Activated CD4-positive, alpha-beta T cell treated with anti-CD3 and anti-CD28 coated beads, Interleukin-2, amount 50 U/mL, for 16 hours (primary cell): ENCODE measurements around the gene EFNA2.

Experiments used
- DNase-seq: peaks from one replicate; pipeline ENCODE4 v3.0.0-alpha.2; 2020

The EFNA2 gene

DNA sequence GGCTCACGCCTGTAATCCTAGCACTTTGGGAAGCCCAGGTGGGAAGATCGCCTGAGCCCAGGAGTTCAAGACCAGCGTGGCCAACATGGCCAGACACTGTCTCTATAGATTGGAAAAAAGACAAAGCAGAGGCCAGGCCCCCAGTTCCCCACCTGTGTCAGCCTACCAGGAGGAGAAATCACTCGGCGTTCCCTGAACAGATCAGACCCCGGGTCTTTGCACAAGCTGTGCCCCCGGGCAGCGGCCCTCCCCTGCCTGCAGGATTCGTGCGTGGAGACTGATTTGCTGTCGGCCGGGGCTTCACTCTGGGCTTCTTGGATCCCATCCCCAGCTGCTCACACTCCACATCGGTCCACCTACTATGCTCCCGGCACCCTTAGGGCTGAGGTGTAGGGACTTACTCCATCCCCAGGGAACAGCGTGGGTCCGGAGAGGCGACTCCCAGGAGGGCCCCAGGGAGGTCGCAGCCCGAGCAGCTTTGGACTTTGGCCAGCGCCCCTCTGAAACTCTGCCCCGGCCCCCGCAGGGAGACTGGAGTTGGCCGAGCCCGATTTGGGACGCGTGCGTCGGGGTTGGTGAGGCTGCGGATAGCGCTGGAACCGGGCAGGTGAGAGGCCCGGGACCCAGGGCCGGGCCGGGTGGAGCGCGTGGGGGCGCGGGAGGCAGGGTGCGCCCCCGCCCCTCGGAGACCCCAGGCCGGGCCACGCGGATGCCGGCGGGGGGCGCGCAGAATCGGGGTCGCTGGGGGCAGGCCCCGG lies 515 bp upstream of the EFNA2 start:
- DNase-seq, result no peak

DNA sequence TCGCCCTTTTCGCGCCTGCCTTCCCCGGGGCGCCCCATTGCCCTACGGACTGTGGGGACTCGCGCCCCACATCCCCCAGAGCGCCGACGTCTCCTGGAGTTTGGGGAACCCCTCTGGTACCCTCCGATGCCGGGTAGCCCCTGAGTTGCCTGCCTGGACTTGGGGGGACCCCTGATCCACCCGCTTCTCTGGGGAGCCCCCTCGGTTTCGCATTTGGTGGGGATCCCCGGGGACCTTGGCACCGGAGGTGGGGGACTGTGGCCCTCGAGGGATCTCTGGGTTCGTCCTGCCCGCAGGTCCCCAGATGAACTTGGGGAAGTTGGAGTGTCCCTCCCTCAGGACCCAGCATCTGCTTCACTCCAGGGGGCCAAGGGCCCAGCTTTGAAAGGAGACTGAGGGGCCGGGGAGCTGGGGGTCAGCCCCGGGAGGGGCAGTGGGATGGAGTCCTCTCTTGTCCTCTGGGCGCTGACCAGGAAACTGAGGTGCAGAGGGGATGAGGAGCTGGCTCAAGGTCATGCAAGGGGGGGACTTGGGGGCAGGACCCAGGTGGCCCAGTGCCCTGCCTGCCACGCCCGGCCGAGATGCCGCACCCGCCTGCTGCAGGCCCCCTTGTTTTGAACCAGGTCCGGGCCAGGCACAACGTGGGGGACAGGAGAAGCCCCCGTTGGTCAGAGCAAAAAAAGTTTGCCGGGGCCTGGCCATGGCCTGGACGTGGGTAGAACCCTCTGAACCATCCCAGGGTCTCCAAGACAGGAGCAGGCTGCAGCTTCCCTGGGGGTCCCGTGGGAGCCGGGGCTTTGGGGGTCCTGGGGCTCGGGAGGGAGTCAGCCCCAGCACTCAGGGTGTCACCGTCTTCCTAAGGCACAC lies 1.0 kb downstream of the EFNA2 start:
- DNase-seq, result no peak

DNA sequence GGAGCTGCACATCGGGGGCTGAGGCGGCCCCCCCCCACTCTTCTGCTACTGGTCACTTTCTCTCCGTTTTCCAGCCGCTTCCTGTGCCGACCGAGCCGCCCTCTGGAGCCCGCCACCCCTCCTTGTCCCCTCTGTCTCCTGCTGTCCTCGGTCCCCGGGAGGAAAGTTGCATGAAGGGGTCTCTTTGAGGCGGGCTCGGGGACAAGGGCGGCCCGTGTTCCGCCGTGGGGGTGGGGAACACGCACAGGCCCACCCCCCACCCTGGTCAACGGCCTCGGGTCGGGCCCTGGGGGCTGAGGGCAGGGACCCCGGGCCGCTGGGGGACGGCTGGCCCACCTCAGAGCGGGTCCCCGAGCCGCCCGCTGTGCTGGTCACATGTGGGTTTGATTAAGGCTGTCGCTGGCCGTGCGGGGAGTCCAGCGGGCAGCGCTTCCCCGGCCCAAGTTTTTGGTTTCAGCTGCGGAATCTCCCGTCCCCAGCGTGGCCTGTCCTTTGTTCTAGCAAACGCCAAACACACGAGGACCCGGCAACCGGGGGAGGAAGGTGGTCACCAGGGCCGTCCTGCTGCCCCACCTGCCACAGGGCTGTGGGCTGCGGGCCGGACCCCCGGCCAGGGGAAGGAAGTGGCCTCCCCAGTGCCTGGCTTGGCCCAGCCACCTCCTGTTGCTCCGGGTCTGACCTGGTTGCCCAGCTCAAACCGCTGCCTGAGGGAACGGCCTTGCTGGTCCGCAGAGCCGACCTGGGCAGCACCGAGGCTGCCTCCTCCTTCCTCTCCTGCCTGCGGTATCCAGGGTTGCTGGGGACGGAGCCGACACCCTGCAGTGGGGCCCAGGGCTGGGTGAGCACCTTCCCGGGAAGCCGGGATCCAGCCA lies 1.9 kb downstream of the EFNA2 start:
- DNase-seq, result no peak

DNA sequence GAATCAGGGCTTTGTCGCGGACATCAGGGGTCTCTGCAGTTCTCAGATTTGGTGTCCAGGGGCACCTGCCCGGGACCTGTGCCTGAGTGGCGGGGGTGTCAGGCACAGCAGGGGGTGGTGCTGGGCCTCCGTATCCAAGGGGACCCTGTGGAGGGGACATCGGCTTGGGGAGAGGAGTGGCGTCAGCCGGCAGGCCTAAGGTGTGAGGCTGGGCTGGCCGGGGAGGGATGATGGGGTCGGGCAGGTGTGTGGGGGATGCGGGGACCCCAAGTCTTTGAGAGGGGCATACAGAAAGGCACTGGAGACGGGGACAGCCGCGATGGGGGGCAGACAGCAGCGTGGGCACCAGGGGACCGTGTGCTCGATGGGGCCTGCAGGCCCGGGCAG lies 2.5 kb downstream of the EFNA2 start:
- DNase-seq, result no peak

DNA sequence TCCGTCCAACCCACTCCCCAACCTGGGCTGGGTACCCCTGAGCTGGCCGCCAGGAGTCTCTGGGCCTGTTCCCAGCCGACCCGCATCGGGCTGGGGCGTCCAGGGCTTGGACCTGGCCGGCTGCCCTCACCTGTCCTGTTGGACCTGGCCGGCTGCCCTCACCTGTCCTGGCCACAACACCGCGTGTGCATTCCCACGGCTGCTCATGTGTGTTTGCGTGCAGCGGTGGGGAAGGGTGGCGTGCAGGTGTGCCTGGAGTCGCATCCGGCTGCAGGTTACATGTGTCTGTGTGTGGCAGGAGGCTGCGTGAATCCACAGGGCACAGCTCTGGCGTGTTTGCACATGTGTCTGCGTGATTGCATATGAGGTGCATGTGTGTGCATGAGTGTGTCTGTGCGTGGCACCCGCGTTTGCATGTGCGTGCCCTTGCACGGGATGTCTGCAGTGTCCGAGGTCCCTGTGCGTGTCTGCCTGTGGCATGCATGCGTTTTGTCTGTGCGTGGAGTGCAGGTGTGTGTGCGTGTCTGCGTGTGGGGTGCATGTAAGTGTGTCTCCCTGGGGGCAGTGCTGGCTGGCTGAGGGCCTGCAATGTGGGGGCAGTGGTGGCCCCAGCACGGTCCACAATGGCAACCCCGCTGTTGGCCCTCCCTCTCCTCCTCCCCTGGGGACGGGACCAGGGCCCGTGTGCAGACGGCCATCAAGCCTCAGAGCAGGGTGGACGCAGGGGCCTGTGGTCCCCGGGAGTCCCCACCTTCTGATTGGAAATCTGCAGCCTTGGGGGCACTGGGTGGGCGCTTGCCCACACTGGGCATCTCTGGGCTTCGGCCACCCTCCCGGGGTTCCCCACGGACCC lies 3.4 kb downstream of the EFNA2 start:
- DNase-seq, result no peak

DNA sequence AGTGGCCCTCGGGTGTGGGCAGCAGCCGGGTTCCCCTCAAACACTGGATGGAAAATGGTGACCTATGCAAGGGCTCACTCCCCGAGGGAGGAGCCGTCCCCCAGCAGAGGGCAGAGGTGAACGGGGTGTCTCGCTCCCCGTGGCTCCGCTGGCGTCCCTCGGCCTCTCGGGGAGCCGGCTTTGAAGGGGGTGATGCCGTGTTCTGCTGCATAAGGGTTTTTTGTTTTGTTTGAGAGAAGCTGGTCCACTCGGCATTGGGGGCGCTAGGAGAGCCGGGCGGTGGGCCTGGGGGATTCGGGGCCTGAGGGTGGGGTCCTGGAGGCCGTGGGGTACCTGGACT lies 4.0 kb downstream of the EFNA2 start:
- no peak for DNase-seq

DNA sequence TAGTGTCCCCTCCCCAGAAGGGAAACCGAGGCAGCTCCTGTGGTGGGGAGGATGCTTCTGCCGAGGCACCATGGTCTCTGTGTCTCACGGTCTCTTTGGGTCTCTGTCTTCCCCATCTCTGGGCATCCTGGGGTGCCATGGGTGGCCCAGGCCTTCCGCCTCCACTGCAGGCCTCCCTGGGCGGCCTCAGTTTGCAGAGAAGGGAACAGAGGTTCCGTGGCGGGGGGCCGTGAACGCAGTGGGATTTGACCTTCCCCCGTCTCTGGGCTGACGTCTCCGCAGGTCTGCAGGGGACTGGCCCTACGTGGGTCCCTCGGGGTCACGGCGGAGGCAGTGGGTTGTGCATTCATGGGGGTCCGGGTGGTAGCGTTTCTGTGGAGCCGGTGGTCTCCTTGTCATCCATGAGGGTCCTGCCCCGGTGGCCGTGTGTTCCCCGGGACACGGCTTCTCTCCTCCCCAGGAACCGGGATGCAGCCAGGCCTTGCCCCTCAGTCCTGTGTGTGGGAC lies 4.6 kb downstream of the EFNA2 start:
- no peak for DNase-seq

DNA sequence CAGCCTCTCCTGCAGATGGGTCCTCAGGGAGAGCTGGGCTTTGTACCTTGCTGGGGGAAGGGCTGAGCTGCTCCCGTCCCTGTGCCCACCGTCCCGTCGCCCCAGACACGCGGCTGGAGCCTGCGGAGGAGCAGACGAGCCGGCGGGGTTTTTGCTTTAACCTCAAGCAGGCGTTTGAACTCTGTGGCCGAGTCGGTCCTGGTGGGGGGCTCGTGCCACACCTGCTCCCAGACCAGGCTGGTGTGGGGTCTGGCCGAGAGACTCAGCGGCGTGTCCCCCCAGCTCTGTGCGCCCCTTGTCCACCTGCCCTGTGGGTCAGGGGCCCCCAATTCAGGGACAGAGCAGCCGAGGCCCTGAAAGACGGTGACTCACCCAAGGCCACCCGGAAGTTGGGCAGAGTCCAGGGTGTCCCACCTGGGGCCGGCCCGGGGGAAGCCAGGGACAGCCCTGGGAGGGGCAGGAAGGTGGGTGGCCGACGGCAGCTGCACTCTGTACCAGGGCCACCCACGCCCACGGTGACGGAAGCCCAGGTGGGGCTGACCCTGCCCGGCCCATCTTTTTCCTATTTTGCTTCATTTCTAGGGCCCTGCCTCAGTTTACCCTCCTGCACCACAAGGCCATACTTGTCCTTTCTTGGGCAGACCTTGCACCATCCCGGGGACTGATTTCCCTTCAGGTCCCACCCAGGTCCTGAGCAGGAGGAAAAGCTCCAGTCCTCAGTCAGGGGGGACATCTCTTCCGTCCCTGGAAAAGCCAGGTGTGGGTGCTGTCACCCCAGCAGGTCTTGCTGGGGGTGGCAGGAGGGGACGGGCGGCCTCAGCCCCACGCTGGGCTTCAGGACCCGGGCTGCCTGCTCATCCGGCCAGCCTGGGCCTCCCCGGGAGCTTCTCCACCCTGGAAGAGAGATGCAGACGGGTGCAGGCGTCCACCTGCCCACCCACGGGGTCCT lies 5.3 kb downstream of the EFNA2 start:
- DNase-seq, result no peak

DNA sequence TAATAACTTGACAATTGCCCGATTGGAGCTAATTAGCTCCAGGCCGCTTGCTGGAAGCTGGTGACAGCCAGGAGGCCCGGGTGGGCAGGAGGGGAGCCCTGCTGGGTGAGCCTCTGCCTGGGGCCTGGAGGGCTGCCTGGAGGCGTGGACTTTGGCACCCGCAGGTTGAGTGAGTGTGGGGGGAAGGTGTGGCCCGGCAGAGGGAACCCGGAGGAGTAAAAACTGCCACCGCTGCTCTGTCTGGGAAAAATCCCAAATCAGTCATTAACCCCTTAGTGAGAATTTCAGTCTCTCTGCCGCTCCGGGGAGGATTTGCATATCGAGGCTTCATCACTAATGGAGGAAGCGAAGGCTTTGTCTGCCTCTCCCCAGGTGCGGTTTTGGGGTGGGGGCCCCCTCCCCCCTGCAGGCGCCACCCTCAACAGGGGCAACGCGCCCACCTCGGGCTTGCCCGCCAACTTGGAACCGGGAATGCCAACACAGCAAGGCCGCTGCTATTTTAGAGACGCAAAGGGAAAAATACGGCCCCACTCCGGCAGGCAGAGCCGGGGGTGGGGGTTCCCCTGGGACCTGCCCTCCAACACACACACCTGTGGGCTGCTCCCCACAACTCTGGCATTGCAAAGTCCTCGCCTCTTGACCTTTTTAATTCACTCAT lies 6.2 kb downstream of the EFNA2 start:
- no peak for DNase-seq

DNA sequence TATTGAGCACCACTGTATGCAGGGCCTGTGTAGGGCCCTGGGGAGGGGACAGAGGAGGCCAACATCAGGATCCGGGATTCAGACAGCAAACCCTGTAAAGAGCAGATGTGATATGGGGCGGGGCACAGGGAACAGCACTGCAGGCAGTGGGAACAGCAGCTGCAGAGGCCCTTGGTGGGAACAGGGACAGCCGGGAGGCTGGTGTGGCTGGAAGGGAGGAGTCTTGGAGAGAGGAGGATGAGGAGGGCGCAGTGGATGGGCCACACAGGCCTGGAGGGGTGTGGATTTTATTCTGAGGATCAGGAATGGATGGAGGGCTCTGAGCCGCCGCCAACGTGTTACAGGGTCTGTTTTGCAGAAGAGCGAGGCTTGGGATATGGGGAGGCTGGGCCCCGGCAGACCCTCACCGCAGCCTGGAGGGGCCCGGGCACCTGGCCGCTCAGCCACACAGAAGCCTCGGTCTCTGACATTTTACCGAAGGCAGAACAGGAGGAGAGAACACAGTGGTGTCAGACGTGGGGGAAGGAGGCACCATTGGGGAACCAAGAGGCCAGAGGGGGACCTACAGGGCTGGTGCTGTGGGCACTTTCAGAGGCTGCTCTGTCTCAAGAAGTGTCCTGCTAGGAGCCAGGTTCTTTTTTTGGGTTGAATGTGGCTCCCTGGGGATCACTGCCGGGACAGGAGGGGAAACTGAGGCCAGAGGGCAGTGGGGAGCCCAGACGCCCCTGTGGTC lies 6.9 kb downstream of the EFNA2 start:
- DNase-seq, result no peak

DNA sequence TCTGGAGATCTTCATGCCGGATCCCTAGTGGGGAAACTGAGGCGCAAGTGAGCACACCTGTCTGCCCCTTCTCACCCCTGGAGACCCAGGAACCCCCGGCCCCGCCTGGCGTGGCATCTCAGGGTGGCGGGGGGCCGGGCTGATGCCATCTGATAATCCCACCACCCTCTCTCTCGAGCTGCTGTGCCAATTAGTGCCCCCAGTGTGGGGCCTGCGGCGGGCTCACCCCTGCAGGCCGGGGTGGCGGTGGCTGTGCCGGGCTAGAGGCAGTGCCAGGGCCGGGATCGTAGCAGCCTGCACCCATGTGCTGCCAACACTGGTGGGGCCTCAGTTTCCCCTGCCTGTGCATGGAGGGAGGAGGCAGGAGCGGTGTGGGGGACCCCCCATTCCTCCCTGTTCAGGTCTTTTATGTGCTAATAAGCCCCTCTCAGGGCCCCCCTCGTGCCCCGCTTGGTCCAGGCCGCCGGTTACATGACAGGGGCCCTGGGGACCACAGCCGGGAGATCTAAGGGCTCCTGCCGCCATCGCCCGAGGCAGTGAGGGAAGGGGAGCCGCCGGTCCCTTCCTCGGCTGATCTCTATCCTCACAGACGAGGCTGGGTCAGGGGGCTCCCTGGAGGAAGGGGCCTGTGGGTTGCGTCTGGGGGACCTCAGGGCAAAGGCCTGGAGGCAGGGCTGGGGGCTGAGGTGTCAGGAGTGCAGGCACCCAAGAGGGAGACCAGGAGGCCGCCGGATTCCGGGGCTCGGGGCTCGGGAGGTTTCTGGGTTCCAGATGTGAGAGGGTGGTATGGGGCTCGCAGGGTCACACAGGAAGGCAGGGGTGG lies 8.3 kb downstream of the EFNA2 start:
- DNase-seq, result no peak

DNA sequence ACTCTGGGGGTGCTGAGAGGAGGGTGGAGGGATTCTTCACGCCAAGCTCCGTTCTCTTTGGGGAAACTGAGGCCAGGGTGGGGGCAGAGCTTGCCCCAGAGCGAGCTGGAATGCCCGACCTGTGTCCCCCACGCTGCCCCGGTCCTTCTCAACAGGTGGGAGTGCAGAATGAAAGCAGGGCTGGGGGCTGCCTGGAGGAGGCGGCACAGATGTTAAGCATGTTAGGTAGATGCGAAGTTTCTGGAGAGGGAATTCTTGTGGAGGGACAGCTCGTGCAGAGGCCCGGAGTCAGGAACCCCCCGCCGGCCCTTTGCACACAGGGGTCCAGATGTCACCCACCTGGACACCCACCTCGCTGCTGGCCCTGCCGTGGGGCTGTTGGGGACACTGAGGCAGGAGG lies 9.0 kb downstream of the EFNA2 start:
- no peak for DNase-seq

DNA sequence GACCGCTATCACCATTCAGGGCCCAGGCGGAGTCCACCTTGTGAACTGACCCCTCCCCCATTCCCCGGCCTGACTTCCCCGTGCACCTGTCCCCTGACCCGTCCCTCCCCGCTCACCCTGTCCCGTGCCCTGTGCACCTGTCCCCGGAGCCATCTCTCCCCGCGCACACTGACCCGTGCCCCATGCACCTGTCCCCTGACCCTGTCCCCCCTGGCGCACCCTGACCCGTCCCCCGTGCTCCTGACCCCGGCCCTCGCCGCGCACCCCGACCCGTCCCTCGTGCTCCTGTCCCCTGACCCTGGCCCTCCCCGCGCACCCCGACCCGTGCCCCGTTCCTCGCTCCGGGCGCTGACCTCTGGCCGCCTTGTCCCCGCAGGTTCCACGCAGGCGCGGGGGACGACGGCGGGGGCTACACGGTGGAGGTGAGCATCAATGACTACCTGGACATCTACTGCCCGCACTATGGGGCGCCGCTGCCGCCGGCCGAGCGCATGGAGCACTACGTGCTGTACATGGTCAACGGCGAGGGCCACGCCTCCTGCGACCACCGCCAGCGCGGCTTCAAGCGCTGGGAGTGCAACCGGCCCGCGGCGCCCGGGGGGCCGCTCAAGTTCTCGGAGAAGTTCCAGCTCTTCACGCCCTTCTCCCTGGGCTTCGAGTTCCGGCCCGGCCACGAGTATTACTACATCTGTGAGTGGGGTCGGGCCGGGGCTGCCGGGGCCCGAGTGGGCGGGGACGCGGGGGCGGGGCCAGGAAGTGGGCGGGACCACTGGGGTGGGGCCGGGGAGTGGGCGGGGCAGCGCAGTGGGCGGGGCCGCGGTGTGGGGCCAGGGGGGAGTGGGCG lies 9.7 kb downstream of the EFNA2 start:
- DNase-seq, result peak; percentile 49

DNA sequence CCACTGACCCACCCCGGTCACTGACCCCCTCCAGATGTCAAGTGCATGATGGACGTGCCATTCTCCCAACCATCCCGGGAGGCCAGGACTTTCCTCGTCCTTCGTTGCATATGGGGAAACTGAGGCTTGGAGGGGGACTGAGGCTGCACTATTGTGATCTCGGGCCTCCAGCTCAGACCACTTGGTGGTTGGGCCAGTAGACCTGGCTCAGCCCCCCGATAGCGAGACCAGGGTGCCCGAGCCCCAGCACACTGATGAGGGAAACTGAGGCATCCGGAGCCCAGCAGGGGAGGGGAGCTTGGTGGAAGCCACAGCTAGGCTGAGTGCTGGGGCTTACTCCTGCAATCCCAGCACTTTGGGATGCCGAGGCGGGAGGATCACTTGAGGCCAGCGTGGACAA lies 10.4 kb downstream of the EFNA2 start:
- DNase-seq, result no peak

DNA sequence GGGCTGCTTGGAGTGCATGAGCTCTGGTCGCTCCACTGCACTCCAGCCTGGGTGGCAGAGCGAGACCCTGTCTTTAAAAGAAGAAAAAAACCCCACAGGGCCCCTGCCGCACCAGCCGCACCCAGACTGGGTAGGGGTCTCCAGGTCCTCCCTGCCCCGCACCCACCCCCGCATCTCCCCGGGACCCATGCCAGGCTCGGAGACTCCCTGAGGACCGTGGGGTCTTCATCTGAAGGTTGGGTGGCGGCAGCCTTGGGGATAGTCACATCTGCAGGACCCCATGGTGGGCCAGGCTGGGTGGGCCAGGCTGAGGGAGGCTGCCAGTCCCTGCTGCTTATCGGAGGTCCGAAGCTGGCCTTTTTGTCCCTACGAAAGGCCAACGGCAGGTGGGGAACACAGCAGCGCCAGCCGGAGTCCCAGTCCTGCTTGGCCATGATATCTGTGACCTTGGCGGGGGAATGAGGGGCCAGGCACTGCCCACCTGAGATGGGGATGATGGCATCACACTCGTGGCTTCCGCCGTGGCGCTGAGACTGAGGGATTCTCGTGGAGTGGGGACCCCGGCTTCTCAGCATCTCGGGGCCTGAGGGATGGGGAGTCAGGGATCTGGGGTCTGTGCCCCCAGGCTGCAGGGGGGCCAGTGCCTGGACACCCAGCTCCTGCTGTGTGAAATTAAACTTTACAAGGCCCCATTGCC lies 11.1 kb downstream of the EFNA2 start:
- DNase-seq, result no peak

DNA sequence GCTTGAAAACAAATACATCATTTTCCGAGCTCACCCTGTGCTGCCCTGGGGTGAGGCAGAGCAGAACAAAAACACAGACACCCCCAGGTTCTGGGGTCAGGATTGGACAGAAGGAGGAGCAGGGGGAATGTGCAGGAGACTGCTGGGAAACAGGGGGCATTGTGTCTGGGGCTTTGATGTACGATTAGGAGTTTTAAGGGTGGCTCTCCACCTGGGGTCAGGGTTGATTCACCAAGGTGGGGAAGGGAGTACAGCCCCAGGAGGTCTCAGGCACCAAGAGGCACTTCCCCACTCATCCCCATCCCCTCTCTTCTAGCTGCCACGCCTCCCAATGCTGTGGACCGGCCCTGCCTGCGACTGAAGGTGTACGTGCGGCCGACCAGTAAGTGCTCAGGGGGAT lies 12.6 kb downstream of the EFNA2 start:
- no peak for DNase-seq

DNA sequence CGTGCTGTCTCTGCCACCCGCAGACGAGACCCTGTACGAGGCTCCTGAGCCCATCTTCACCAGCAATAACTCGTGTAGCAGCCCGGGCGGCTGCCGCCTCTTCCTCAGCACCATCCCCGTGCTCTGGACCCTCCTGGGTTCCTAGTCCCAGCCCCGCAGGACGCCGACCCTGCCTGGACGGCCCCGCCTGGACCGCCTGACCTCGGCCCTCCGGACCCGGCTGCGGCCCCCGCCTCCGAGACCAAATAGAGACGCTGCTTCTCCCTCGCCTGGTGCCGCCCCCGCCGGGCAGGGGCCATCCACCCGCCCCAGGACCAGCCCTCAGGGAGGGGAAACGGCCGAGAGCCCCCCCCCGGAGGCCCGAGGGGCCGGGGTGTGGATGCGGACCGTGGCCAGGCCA lies 14.1 kb downstream of the EFNA2 start:
- DNase-seq, result no peak
